ENCODE results near the gene PALB2.

- TF ChIP-seq EZH2phosphoT487 (IDR thresholded peaks at IDR 0.05; ENCODE audit: low read depth, severe bottlenecking, unreplicated experiment) (no peak), CTCF (IDR thresholded peaks at IDR 0.05; ENCODE audit: poor library complexity) (no peak), EZH2 (IDR thresholded peaks at IDR 0.05; ENCODE audit: borderline replicate concordance) (no peak)
These were observed 69.2 kb downstream of the PALB2 start for GRCh38 chr16:23571895-23572294.
